Body of pancreas (tissue), 4 donors: ENCODE data around the gene SPART. TPM values are rescaled to one million over a fixed set of nuclear protein-coding genes. Genes with fewer than 3 reads are reported as not detected.

Source experiments
- ATAC-seq: fragments of 150-250 bp; one replicate; pipeline ENCODE4 v1.9.1; 2016
- DNase-seq, 4 donors: peaks; one replicate each; pipeline ENCODE4 v3.0.0-alpha.2; 2019
- H3K27ac ChIP-seq, 4 donors: fragments of 200-600 bp; sonication (generic); 1 replicate in 3 of 4; 2 replicates in 1 of 4; pipeline versions ENCODE4 v1.5.1 to v1.6.1; 2016 to 2019; ENCODE audit warnings: mild to moderate bottlenecking in 1 of 4, mixed read lengths in 1 of 4, moderate library complexity in 1 of 4
- H3K27me3 ChIP-seq, 2 donors: fragments of 200-600 bp; sonication (generic); one replicate each; pipeline ENCODE4 v1.6.0; 2016; ENCODE audit warnings: mild to moderate bottlenecking in 1 of 2
- H3K36me3 ChIP-seq, 2 donors: fragments of 200-600 bp; sonication (generic); replicated peaks in 1 of 2; 2 replicates each; pipeline ENCODE4 v1.5.1; 2016; ENCODE audit warnings: low read depth in 2 of 2; ENCODE audit not compliant: insufficient read depth in 1 of 2
- H3K4me1 ChIP-seq: fragments of 200-600 bp; sonication (generic); one replicate; pipeline ENCODE4 v1.6.0; 2016
- H3K4me3 ChIP-seq, 2 donors: fragments of 200-600 bp; sonication (generic); 1 replicate in 1 of 2; 2 replicates in 1 of 2; pipeline ENCODE4 v1.5.1; 2016 to 2019
- H3K9me3 ChIP-seq, 3 donors: fragments of 200-600 bp; sonication (generic); 1 replicate in 2 of 3; 2 replicates in 1 of 3; pipeline ENCODE4 v1.5.1; 2016
- CTCF ChIP-seq, 7 experiments: fragments of 450-650 bp in 4 of 7; fragments of 200-600 bp in 3 of 7; sonication (generic) in 3 of 7; IDR thresholded peaks; one replicate each; pipeline ENCODE4 v1.5.1; 2016 to 2019; ENCODE audit warnings: antibody characterized with exemption in 7 of 7
- POLR2A ChIP-seq, 3 donors: fragments of 450-650 bp; IDR thresholded peaks; one replicate each; pipeline ENCODE4 v1.6.1; 2016; ENCODE audit warnings: antibody characterized with exemption in 3 of 3, mild to moderate bottlenecking in 2 of 3
- WGBS, 2 donors: methylation state at CpG; one replicate each; pipeline ENCODE4 v1.1.5; 2017; 5-methylcytosine and 5-hydroxymethylcytosine counted together
- intact Hi-C: fragments of 100-400 bp; cut with DNase I; formaldehyde crosslinking; loops from one replicate; pipeline ENCODE4 v1.15.1; 2023
- total RNA-seq, 2 donors: library from RNA; depleted of rRNA; stranded (reverse); fragments of >200 nt; gene quantifications; one replicate each; pipeline ENCODE4 v1.1.0, GENCODE V29; 2016

SPART gene
- total RNA-seq, 2 donors from 2014 or later, result 11.5 to 16.1 TPM

GRCh38 chr13:36343766-36344165 lies 2.4 kb downstream of the SPART start:
- Histone ChIP-seq H3K4me1 (no peaks in the 10 kb centered on the region), H3K36me3 (no peaks in the 10 kb centered on the region), H3K27ac (no peak overlapping the region), H3K27me3 (no peaks in the 10 kb centered on the region), H3K9me3 (no peaks in the 10 kb centered on the region), H3K4me3 (no peak overlapping the region)
- WGBS, 2 donors, result 56 to 64% methylated on average over 3 of the region's 3 CpGs
- intact Hi-C loops, result no loop called here
- ATAC-seq, result no peak
- TF ChIP-seq POLR2A (IDR thresholded peaks at IDR 0.05), result no peak
- no peak for TF ChIP-seq CTCF (IDR thresholded peaks at IDR 0.05)
- no peak for DNase-seq

- no peak for ATAC-seq
- H3K27me3 ChIP-seq, result no peaks in the 10 kb centered on the region
- H3K36me3 ChIP-seq, result no peaks in the 10 kb centered on the region
- no peaks in the 10 kb centered on the region for H3K4me1 ChIP-seq
- H3K4me3 ChIP-seq, result no peak overlapping the region
- no peaks in the 10 kb centered on the region for H3K9me3 ChIP-seq
- no peak overlapping the region for H3K27ac ChIP-seq
- no peak for TF ChIP-seq POLR2A (IDR thresholded peaks at IDR 0.05)
- TF ChIP-seq CTCF (IDR thresholded peaks at IDR 0.05), result no peak
- DNase-seq, result no peak
- intact Hi-C loops, result no loop called here
- 90 to 91% methylated on average over 2 of the region's 2 CpGs for WGBS, 2 donors
Measured at GRCh38 chr13:36342715-36343114, 3.5 kb downstream of the SPART start.

GRCh38 chr13:36341718-36342117 lies 4.5 kb downstream of the SPART start:
- WGBS, 2 donors, result 75 to 80% methylated on average over 1 of the region's 1 CpG
- DNase-seq (no peak), ATAC-seq (no peak)
- Histone ChIP-seq H3K27me3 (no peaks in the 10 kb centered on the region), H3K4me3 (no peak overlapping the region), H3K9me3 (no peaks in the 10 kb centered on the region), H3K27ac (no peak overlapping the region), H3K36me3 (no peaks in the 10 kb centered on the region), H3K4me1 (no peaks in the 10 kb centered on the region)
- intact Hi-C loops, result no loop called here
- TF ChIP-seq CTCF (IDR thresholded peaks at IDR 0.05), result no peak
- no peak for TF ChIP-seq POLR2A (IDR thresholded peaks at IDR 0.05)

GRCh38 chr13:36339600-36340155 lies 6.5 kb downstream of the SPART start:
- TF ChIP-seq POLR2A (IDR thresholded peaks at IDR 0.05), result no peak
- no peak for TF ChIP-seq CTCF (IDR thresholded peaks at IDR 0.05)
- Histone ChIP-seq H3K4me1 (no peaks in the 10 kb centered on the region), H3K36me3 (no peaks in the 10 kb centered on the region), H3K4me3 (no peak overlapping the region), H3K27ac (no peak overlapping the region), H3K27me3 (no peaks in the 10 kb centered on the region), H3K9me3 (no peaks in the 10 kb centered on the region)
- ATAC-seq, result no peak
- DNase-seq, result no peak
- WGBS, 2 donors, result 93 to 97% methylated on average over 4 of the region's 4 CpGs
- intact Hi-C loops, result no loop called here

- ATAC-seq, result no peak
- intact Hi-C loops, result no loop called here
- TF ChIP-seq POLR2A (IDR thresholded peaks at IDR 0.05) (no peak), CTCF (IDR thresholded peaks at IDR 0.05) (no peak)
- 86 to 91% methylated on average over 3 of the region's 3 CpGs for WGBS, 2 donors
- Histone ChIP-seq H3K4me1 (no peaks in the 10 kb centered on the region), H3K4me3 (no peak overlapping the region), H3K27ac (no peak overlapping the region), H3K36me3 (no peaks in the 10 kb centered on the region), H3K27me3 (no peaks in the 10 kb centered on the region), H3K9me3 (no peaks in the 10 kb centered on the region)
- no peak for DNase-seq
Measured at GRCh38 chr13:36337938-36338641, 8.1 kb downstream of the SPART start.
